Tibial nerve (tissue), 4 donors: ENCODE results near the gene ADAMTS17.

Source experiments
- EP300 ChIP-seq, 2 donors: sonication (generic); formaldehyde crosslinking; IDR thresholded peaks; one replicate each; pipeline ENCODE4 v1.6.1; 2017; ENCODE audit warnings: antibody characterized with exemption in 2 of 2, mild to moderate bottlenecking in 1 of 2
- TF ChIP-seq, protein P1 (sequence below), 5 experiments: fragments of 200-600 bp in 3 of 5; fragments of 450-650 bp in 2 of 5; sonication (generic) in 3 of 5; IDR thresholded peaks; one replicate each; pipeline ENCODE4 v1.5.1; 2016 to 2019; ENCODE audit warnings: antibody characterized with exemption in 5 of 5, mild to moderate bottlenecking in 3 of 5, moderate library complexity in 2 of 5

GRCh38 chr15:100031665-100032357 lies 310.0 kb downstream of the ADAMTS17 start:
- TF ChIP-seq EP300 (IDR thresholded peaks at IDR 0.05) = no peak
- TF ChIP-seq, protein P1, sequence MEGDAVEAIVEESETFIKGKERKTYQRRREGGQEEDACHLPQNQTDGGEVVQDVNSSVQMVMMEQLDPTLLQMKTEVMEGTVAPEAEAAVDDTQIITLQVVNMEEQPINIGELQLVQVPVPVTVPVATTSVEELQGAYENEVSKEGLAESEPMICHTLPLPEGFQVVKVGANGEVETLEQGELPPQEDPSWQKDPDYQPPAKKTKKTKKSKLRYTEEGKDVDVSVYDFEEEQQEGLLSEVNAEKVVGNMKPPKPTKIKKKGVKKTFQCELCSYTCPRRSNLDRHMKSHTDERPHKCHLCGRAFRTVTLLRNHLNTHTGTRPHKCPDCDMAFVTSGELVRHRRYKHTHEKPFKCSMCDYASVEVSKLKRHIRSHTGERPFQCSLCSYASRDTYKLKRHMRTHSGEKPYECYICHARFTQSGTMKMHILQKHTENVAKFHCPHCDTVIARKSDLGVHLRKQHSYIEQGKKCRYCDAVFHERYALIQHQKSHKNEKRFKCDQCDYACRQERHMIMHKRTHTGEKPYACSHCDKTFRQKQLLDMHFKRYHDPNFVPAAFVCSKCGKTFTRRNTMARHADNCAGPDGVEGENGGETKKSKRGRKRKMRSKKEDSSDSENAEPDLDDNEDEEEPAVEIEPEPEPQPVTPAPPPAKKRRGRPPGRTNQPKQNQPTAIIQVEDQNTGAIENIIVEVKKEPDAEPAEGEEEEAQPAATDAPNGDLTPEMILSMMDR (IDR thresholded peaks at IDR 0.05) = no peak
